Hepatocyte (in vitro differentiated cells): ENCODE results near the gene SWAP70.
"Not testable (repeated sequence)": the region's sequence is repeated elsewhere in the genome, so short reads cannot be mapped to it uniquely, and the experiment has no call there.

Experiments
- CTCF ChIP-seq: fragments of 200-600 bp; sonication (generic); IDR thresholded peaks from 2 replicates; pipeline ENCODE4 v1.5.1; 2016; ENCODE audit warnings: antibody characterized with exemption, mild to moderate bottlenecking; ENCODE audit not compliant: poor library complexity
- EZH2 ChIP-seq: fragments of 200-600 bp; sonication (generic); IDR thresholded peaks from 2 replicates; pipeline ENCODE4 v1.6.1; 2016; ENCODE audit warnings: antibody characterized with exemption, mild to moderate bottlenecking, borderline replicate concordance
- EZH2phosphoT487 ChIP-seq: fragments of 200-600 bp; sonication (generic); IDR thresholded peaks from one replicate; pipeline ENCODE4 v1.6.1; 2018; ENCODE audit warnings: antibody characterized with exemption, mild to moderate bottlenecking, low read depth, moderate library complexity; ENCODE audit not compliant: unreplicated experiment, severe bottlenecking

DNA sequence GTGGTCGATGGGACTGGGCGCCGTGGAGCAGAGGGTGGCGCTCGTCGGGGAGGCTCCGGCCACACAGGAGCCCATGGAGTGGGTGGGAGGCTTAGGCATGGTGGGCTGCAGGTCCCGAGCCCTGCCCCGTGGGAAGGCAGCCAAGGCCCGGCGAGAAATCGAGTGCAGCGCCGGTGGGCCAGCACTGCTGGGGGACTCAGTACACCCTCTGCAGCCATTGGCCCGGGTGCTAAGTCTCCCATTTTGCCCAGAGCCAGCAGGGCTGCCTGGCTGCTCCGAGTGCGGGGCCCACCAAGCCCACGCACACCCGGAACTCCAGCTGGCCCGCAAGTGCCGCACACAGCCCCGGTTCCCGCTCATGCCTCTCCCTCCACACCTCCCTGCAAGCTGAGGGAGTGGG lies 40.8 kb upstream of the SWAP70 start:
- not testable (repeated sequence) for TF ChIP-seq CTCF, EZH2, EZH2phosphoT487
